Liver (tissue), 3 donors: ENCODE measurements around the gene YDJC.

ENCODE experiments used
- CTCF ChIP-seq: fragments of 150-350 bp; IDR thresholded peaks from 2 replicates; pipeline ENCODE4 v1.5.1; 2017; ENCODE audit warnings: improper control_type of control experiment, low read depth, low read length; ENCODE audit not compliant: missing input control
- FOXA1 ChIP-seq: IDR thresholded peaks from 2 replicates; pipeline ENCODE4 v1.6.1; 2016; ENCODE audit warnings: antibody characterized with exemption
- REST ChIP-seq: IDR thresholded peaks from 2 replicates; pipeline ENCODE4 v1.6.1; 2016; ENCODE audit warnings: antibody characterized with exemption, mild to moderate bottlenecking
- SP1 ChIP-seq: IDR thresholded peaks from 2 replicates; pipeline ENCODE4 v1.6.1; 2018; ENCODE audit warnings: antibody characterized with exemption, mild to moderate bottlenecking
- YY1 ChIP-seq: IDR thresholded peaks from 2 replicates; pipeline ENCODE4 v1.6.1; 2016; ENCODE audit warnings: antibody characterized with exemption, mild to moderate bottlenecking
- donor health status: healthy.
- donor health status: healthy.

DNA sequence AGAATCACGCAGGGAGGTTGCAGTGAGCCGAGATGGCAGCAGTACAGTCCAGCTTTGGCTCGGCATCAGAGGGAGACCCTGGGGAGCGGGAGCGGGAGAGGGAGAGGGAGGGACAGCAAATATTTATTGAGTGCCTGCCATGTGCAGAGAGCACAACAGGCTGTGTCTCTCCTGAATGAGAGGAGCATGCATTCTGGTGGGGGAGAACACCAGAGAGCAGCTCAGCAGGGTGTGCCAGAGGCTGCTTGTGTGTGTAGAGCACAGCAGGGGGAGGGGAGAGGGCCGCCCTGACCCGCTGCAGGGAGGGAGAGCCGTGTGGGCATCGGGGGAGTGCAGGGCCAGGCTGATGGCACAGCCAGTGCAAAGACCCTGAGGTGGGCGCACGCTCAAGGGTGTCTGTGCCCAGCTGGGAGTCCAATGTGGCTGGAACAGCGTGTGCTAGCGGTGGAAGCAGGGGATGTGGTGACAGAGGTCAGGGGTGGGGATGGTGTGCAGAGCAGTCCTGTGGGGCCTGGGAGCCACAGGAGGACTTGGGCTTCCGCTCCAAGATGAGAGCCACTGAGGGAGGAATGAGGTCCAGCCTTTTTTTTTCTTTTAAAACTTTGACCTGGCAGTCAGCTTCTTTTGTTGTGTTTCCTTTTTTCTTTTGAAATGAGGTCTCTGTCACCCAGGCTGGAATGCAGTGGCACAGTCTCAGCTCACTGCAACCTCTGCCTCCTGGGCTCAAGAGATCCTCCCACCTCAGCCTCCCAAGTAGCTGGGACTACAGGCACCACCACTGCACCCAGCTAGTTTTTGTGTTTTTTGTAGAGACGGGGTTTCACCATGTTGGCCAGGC lies 48.0 kb upstream of the YDJC start:
- TF ChIP-seq CTCF = no peak
- no peak for TF ChIP-seq REST
- TF ChIP-seq FOXA1 = no peak
- TF ChIP-seq SP1 = peak; percentile 58
- TF ChIP-seq YY1 = no peak
